GM10248 (cell line): ENCODE results near the gene SCGN.

ENCODE experiments used
- CTCF ChIA-PET: fragments of 300-600 bp; sonication (Branson Sonifier 250); formaldehyde crosslinking; extraction: SDS; loops from one replicate; lab custom pipeline; 2021; ENCODE audit warnings: antibody characterized with exemption; lab: Yijun Ruan, JAX
- POLR2A ChIA-PET: fragments of 350-650 bp; sonication (Branson Sonifier 250); formaldehyde crosslinking; extraction: SDS; loops from one replicate; lab custom pipeline; 2020; ENCODE audit warnings: antibody characterized with exemption; lab: Yijun Ruan, JAX
- DNase-seq: peaks from one replicate; pipeline ENCODE4 v3.0.0; 2012; ENCODE audit errors: extremely low spot score
- TF ChIP-seq, protein P1 (sequence below): IDR thresholded peaks from 2 replicates; pipeline ENCODE4 v1.5.1; 2012; ENCODE audit warnings: mild to moderate bottlenecking, low read depth; ENCODE audit errors: extremely low read depth, missing control alignments, control extremely low read depth

Gene SCGN

DNA sequence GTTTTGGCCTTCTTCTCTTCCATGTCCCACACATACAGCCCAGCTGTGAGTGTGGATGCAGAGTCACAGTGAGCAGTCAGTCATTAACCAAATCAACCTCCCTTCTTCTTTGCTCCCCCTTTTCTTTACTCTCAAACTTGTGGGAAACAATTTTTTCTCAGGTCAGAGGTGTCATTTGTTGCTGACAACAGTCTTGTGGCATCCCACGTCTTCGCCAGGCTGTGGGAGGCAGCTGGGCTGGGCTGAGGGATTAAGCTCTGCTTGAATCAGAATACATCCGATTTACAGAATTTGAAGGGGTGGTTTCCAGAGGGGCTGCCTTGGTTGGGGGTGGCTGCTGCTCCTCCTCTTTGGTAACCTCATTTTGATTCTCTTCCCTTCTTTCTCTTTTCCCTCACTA is 40.5 kb downstream of the SCGN start:
- DNase-seq: no peak

DNA sequence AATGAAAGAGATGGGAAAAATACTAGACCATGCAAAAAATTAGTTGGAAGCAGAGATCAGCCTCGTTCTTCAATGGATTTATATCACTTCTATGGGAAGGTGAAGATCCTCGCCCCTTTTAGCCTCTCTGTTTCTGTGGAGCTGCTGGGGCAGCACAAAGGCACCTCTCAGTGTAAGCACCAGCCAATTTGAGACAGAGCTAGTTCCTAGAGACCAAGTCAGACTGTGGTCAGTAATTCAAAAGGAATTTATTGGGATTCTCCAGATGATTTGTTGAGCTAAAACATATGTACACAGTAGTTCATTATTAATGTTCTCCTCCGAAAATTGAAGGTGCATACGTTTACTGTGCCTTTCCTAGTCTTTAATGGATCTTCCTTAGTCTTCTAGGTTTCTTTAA is 42.4 kb downstream of the SCGN start:
- TF ChIP-seq, protein P1, sequence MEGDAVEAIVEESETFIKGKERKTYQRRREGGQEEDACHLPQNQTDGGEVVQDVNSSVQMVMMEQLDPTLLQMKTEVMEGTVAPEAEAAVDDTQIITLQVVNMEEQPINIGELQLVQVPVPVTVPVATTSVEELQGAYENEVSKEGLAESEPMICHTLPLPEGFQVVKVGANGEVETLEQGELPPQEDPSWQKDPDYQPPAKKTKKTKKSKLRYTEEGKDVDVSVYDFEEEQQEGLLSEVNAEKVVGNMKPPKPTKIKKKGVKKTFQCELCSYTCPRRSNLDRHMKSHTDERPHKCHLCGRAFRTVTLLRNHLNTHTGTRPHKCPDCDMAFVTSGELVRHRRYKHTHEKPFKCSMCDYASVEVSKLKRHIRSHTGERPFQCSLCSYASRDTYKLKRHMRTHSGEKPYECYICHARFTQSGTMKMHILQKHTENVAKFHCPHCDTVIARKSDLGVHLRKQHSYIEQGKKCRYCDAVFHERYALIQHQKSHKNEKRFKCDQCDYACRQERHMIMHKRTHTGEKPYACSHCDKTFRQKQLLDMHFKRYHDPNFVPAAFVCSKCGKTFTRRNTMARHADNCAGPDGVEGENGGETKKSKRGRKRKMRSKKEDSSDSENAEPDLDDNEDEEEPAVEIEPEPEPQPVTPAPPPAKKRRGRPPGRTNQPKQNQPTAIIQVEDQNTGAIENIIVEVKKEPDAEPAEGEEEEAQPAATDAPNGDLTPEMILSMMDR: no peak
- DNase-seq: no peak
- POLR2A ChIA-PET: no interaction called here
- CTCF ChIA-PET: interaction anchor here (1.0 to 1.6 kb wide), 5 partner anchors 8 to 30 kb away, joined by 3 to 7 read pairs (median 4); no protein-coding TSS in a partner anchor

More for the DNA sequence above, 40.5 kb downstream of the SCGN start:
- ChIA-PET POLR2A (no interaction called here), CTCF (no interaction called here)
- TF ChIP-seq, protein P1: no peak

DNA sequence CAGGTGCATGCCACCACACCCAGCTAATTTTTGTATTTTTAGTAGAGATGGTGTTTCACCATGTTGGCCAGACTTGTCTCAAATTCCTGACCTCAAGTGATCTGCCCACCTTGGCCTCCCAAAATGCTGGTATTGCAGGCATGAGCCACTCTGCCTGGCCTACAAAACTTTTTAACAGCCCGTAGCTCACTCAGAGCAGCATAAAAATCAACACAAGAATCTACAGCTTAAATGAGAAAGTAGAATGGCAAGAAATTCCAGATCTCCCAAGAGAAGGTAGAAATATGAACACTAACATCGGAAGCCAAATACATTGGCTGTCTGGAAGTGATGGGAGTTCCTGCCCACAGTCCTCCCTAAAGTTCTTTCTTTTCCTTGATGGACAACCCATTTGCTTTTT is 43.7 kb downstream of the SCGN start:
- CTCF ChIA-PET: interaction anchor here (1.2 to 1.5 kb wide), 2 partner anchors 11 to 45 kb away, joined by 3 to 4 read pairs; no protein-coding TSS in a partner anchor
- no peak for DNase-seq
- TF ChIP-seq, protein P1: no peak
- POLR2A ChIA-PET: no interaction called here

DNA sequence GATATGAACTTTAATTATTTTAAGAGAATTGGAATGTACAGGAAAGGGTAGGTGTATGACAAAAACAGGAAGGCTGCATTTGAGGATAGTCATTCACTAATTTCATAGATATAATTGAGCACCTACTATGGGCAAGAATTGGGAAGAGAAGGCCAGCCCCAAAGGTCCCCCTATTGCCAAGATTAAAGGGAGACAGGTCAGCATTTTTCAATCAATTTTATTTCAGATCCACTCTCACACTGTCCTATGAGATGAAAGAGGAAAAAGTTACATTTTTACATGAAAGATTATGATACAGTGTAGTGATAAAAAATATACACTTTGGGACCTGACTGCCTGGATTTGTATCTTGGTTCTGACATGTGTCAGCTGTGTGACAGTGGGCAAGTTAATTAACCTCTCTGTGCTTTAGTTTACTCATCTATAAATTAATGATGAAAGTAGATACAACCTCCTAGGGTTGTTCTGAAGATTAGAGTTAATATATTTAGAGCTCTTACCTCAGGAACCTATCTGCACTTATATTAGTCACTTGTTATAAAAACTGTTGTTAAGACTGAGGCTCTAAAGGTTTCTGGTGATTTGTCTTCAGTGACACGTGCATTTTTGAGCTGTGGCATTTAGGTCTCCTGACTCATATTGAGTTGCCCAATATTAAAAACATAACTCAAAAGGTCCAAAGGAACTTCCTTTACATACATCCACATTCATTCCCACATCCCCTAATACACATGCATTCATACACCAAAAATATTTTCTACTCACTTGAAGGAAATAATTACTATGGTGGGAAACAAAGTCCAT is 45.7 kb downstream of the SCGN start:
- TF ChIP-seq, protein P1: no peak
- ChIA-PET POLR2A (no interaction called here), CTCF (no interaction called here)
- DNase-seq: no peak

DNA sequence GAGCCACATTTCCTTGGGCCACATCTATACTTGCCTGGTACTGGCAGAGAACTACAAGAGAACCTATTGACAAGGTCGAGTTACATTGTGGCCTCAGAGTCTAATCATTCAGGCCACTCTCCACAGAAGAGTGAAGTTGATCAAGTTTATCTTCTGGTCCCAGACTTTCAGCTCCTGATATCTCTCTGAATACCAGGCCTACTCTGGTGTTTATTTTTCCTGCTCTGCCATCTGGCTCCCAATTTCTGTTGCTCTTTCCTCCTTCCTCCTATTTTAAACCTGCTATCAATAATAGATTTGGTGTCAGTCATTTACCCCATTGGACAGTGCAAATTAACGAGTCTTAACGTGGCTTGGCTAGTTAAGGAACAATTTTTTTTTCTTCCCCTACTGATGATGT is 46.6 kb downstream of the SCGN start:
- ChIA-PET POLR2A (no interaction called here), CTCF (no interaction called here)
- no peak for DNase-seq
- TF ChIP-seq, protein P1: no peak

DNA sequence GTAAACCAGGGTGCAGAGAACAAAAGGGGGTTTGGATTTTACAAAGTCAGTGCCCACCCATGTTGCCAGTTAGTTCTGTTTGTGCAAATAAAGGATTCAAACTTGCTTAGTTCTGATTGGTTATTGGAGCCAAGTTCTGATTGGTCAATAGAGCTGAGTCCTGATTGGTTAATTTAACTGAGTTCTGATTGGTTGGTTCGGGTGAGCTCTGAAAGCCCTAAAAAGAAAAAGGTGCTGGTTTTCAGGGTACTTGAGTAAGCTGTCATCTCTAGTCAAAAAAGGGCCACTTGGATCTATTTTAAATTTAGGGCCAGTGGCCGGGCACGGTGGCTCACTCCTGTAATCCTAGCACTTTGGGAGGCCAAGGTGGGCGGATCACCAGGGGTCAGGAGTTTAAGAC is 47.6 kb downstream of the SCGN start:
- no peak for DNase-seq
- CTCF ChIA-PET: interaction anchor here (0.7 to 2.1 kb wide), 5 partner anchors 8 to 32 kb away, joined by 3 to 7 read pairs (median 3); no protein-coding TSS in a partner anchor
- POLR2A ChIA-PET: no interaction called here
- TF ChIP-seq, protein P1: no peak
